Transverse colon (tissue), 4 donors: ENCODE measurements around the gene C3orf20. TPM values are rescaled to one million over a fixed set of nuclear protein-coding genes. Genes with fewer than 3 reads are reported as not detected.
A peak's percentile ranks its signal among the peaks of the same experiment; 100 is the strongest.

ENCODE experiments used
- DNase-seq: peaks from one replicate; pipeline ENCODE4 v3.0.0-alpha.2; 2019
- H3K27ac ChIP-seq, 4 donors: fragments of 200-600 bp; sonication (generic); 2 replicates each; pipeline ENCODE4 v1.5.1; 2016 to 2018; ENCODE audit warnings: inconsistent platforms in 4 of 4
- H3K27me3 ChIP-seq: fragments of 200-600 bp; sonication (generic); 2 replicates; pipeline ENCODE4 v1.5.1; 2017; ENCODE audit warnings: inconsistent platforms
- H3K36me3 ChIP-seq, 4 donors: fragments of 200-600 bp; sonication (generic); 2 replicates each; pipeline ENCODE4 v1.5.1; 2017 to 2019; ENCODE audit warnings: inconsistent platforms in 4 of 4
- H3K4me1 ChIP-seq, 4 donors: fragments of 200-600 bp; sonication (generic); 2 replicates each; pipeline ENCODE4 v1.5.1; 2017 to 2020; ENCODE audit warnings: inconsistent platforms in 4 of 4
- H3K4me3 ChIP-seq, 4 donors: fragments of 200-600 bp; sonication (generic); 1 replicate in 1 of 4; 2 replicates in 3 of 4; pipeline versions ENCODE4 v1.5.1 to v1.6.1; 2017 to 2019; ENCODE audit warnings: inconsistent platforms in 4 of 4
- H3K9me3 ChIP-seq, 2 donors: fragments of 200-600 bp; sonication (generic); 2 replicates each; pipeline ENCODE4 v1.5.1; 2017 to 2019; ENCODE audit warnings: inconsistent platforms in 2 of 2
- CTCF ChIP-seq, 5 experiments: fragments of 200-600 bp in 3 of 5; fragments of 450-650 bp in 2 of 5; sonication (generic) in 3 of 5; IDR thresholded peaks; 1 replicate in 2 of 5; 2 replicates in 3 of 5; pipeline ENCODE4 v1.5.1; 2016 to 2017; ENCODE audit warnings: antibody characterized with exemption in 5 of 5, inconsistent platforms in 3 of 5, mild to moderate bottlenecking in 2 of 5, moderate library complexity in 1 of 5
- EP300 ChIP-seq: sonication (generic); formaldehyde crosslinking; IDR thresholded peaks from one replicate; pipeline ENCODE4 v1.6.1; 2017; ENCODE audit warnings: antibody characterized with exemption, low read depth
- POLR2A ChIP-seq: fragments of 450-650 bp; IDR thresholded peaks from one replicate; pipeline ENCODE4 v1.6.1; 2016; ENCODE audit warnings: antibody characterized with exemption, mild to moderate bottlenecking, moderate library complexity
- POLR2AphosphoS5 ChIP-seq, 3 donors: sonication (generic); formaldehyde crosslinking; IDR thresholded peaks; one replicate each; pipeline ENCODE4 v1.6.1; 2016; ENCODE audit warnings: antibody characterized with exemption in 3 of 3
- WGBS, 2 donors: methylation state at CpG; one replicate each; pipeline ENCODE4 v1.1.5; 2018; ENCODE audit warnings: low coverage in 1 of 2; 5-methylcytosine and 5-hydroxymethylcytosine counted together
- in situ Hi-C, 4 donors: fragments of 200-750 bp; cut with MboI; loops; one replicate each; pipeline versions ENCODE4 v1.15.0 to v1.15.1; 2017; ENCODE audit warnings: low sequenced_read_pairs in 3 of 4, low pct_ligation_motif_present in 1 of 4, low pct_unique_long_range_greater_than_20kb in 1 of 4
- intact Hi-C: fragments of 100-400 bp; cut with DNase I; formaldehyde crosslinking; loops from one replicate; pipeline ENCODE4 v1.15.1; 2023; ENCODE audit warnings: low total_unique reads
- total RNA-seq, 4 donors: library from RNA; depleted of rRNA; stranded (reverse); fragments of >200 nt; gene quantifications; one replicate each; pipeline ENCODE4 v1.1.0, GENCODE V29; 2016

C3orf20 gene
- total RNA-seq, 4 donors from 2014 or later: not detected

- 59% methylated on average over 6 of the region's 6 CpGs; no CpG with 5 or more reads in 1 of the 2 donors for WGBS, 2 donors
- in situ Hi-C loops: no loop called here
- H3K36me3 ChIP-seq: no peaks in the 10 kb centered on the region
- H3K27me3 ChIP-seq: no peaks in the 10 kb centered on the region
- H3K27ac ChIP-seq: peak overlapping the region; percentile 64 to 79 (median 73)
- H3K4me1 ChIP-seq: peaks cover 0 to 9% (median 4%) of the 10 kb centered on the region in 4 donors
- intact Hi-C loops: no loop called here
- TF ChIP-seq EP300: no peak
- no peak for TF ChIP-seq POLR2A
- TF ChIP-seq POLR2AphosphoS5 (IDR thresholded peaks at IDR 0.05): no peak
- TF ChIP-seq CTCF (IDR thresholded peaks at IDR 0.05): no peak
- H3K4me3 ChIP-seq: no peak overlapping the region
- H3K9me3 ChIP-seq: no peaks in the 10 kb centered on the region
- no peak for DNase-seq
Observed at GRCh38 chr3:14726441-14726780, 51.5 kb downstream of the C3orf20 start.

- H3K27me3 ChIP-seq: no peaks in the 10 kb centered on the region
- H3K4me1 ChIP-seq: peaks cover 0 to 9% (median 4%) of the 10 kb centered on the region in 4 donors
- WGBS, 2 donors: 87 to 93% methylated on average over 5 of the region's 5 CpGs
- H3K27ac ChIP-seq: no peak overlapping the region
- TF ChIP-seq POLR2A: no peak
- no peak for TF ChIP-seq CTCF (IDR thresholded peaks at IDR 0.05)
- TF ChIP-seq POLR2AphosphoS5 (IDR thresholded peaks at IDR 0.05): no peak
- no peak for TF ChIP-seq EP300
- no peaks in the 10 kb centered on the region for H3K9me3 ChIP-seq
- H3K4me3 ChIP-seq: no peak overlapping the region
- no peaks in the 10 kb centered on the region for H3K36me3 ChIP-seq
- in situ Hi-C loops (no loop called here), intact Hi-C loops (no loop called here)
- DNase-seq: no peak
Observed at GRCh38 chr3:14728113-14728512, 53.2 kb downstream of the C3orf20 start.

- Histone ChIP-seq H3K27ac (no peak overlapping the region), H3K27me3 (no peaks in the 10 kb centered on the region), H3K9me3 (no peaks in the 10 kb centered on the region), H3K4me3 (no peak overlapping the region), H3K4me1 (peaks cover 0 to 5% (median 0%) of the 10 kb centered on the region in 4 donors), H3K36me3 (no peaks in the 10 kb centered on the region)
- DNase-seq: no peak
- in situ Hi-C loops: no loop called here
- 56 to 90% methylated on average over 2 to 6 of the region's 6 CpGs for WGBS, 2 donors
- intact Hi-C loops: no loop called here
- TF ChIP-seq EP300 (no peak), POLR2A (no peak), CTCF (IDR thresholded peaks at IDR 0.05) (no peak), POLR2AphosphoS5 (IDR thresholded peaks at IDR 0.05) (no peak)
Observed at GRCh38 chr3:14730703-14731382, 55.9 kb downstream of the C3orf20 start.

GRCh38 chr3:14740983-14741382 is 66.0 kb downstream of the C3orf20 start:
- DNase-seq: no peak
- Histone ChIP-seq H3K27me3 (no peaks in the 10 kb centered on the region), H3K36me3 (no peaks in the 10 kb centered on the region), H3K4me1 (no peaks in the 10 kb centered on the region), H3K4me3 (no peak overlapping the region), H3K27ac (no peak overlapping the region), H3K9me3 (peaks cover 0 to 3% of the 10 kb centered on the region in 2 donors)
- TF ChIP-seq POLR2A: no peak
- 63 to 77% methylated on average over 4 to 5 of the region's 5 CpGs for WGBS, 2 donors
- intact Hi-C loops (no loop called here), in situ Hi-C loops (no loop called here)

- in situ Hi-C loops (no loop called here), intact Hi-C loops (no loop called here)
- Histone ChIP-seq H3K4me1 (no peaks in the 10 kb centered on the region), H3K9me3 (peaks cover 0 to 3% of the 10 kb centered on the region in 2 donors), H3K27ac (no peak overlapping the region), H3K4me3 (no peak overlapping the region), H3K36me3 (no peaks in the 10 kb centered on the region), H3K27me3 (no peaks in the 10 kb centered on the region)
- TF ChIP-seq POLR2A: no peak
- TF ChIP-seq EP300: no peak
- TF ChIP-seq CTCF (IDR thresholded peaks at IDR 0.05): no peak
- TF ChIP-seq POLR2AphosphoS5 (IDR thresholded peaks at IDR 0.05): no peak
- DNase-seq: no peak
- WGBS, 2 donors: 77% methylated on average over 2 of the region's 2 CpGs; no CpG with 5 or more reads in 1 of the 2 donors
Observed at GRCh38 chr3:14741510-14741909, 66.6 kb downstream of the C3orf20 start.
